Inflammatory macrophage treated with lipopolysaccharide for 4 hours (primary cell): Measurements from ENCODE around the gene SAMD11.

Experiments
- DNase-seq: peaks from one replicate; pipeline ENCODE4 v3.0.0-alpha.2; 2020

The SAMD11 gene

GRCh38 chr1:947958-948357 is 24.2 kb downstream of the SAMD11 start:
- no peak for DNase-seq

GRCh38 chr1:950268-950667 is 26.5 kb downstream of the SAMD11 start:
- no peak for DNase-seq

GRCh38 chr1:950881-951280 is 27.2 kb downstream of the SAMD11 start:
- DNase-seq, result no peak

GRCh38 chr1:951364-951763 is 27.6 kb downstream of the SAMD11 start:
- DNase-seq, result no peak

GRCh38 chr1:952201-952600 is 28.5 kb downstream of the SAMD11 start:
- no peak for DNase-seq

- DNase-seq, result no peak
Measured at GRCh38 chr1:952603-953002, 28.9 kb downstream of the SAMD11 start.

- no peak for DNase-seq
Measured at GRCh38 chr1:953524-954320, 30.0 kb downstream of the SAMD11 start.

GRCh38 chr1:954927-955326 is 31.2 kb downstream of the SAMD11 start:
- DNase-seq, result no peak

- no peak for DNase-seq
Measured at GRCh38 chr1:955474-955873, 31.8 kb downstream of the SAMD11 start.

- no peak for DNase-seq
Measured at GRCh38 chr1:956636-957035, 32.9 kb downstream of the SAMD11 start.

- DNase-seq, result peak; percentile 88
Measured at GRCh38 chr1:958823-959730, 35.4 kb downstream of the SAMD11 start, which contains the start of gene NOC2L. NOC2L (minus strand) TSS chr1:959256; CDS start chr1:959240, 16 bp downstream.

GRCh38 chr1:959731-960362 is 36.1 kb downstream of the SAMD11 start:
- no peak for DNase-seq

- peak; percentile 70 for DNase-seq
Measured at GRCh38 chr1:960363-961131, 36.8 kb downstream of the SAMD11 start, which contains the start of gene KLHL17. KLHL17 (plus strand) TSS chr1:960584; CDS start chr1:960694, 110 bp downstream.

GRCh38 chr1:961132-961669 is 37.5 kb downstream of the SAMD11 start:
- DNase-seq, result no peak

- no peak for DNase-seq
Measured at GRCh38 chr1:962381-963300, 38.9 kb downstream of the SAMD11 start.

GRCh38 chr1:963301-963651 is 39.6 kb downstream of the SAMD11 start:
- no peak for DNase-seq

GRCh38 chr1:963746-964525 is 40.2 kb downstream of the SAMD11 start:
- DNase-seq, result no peak

- no peak for DNase-seq
Measured at GRCh38 chr1:964691-965525, 41.2 kb downstream of the SAMD11 start.

GRCh38 chr1:965526-966134 is 41.9 kb downstream of the SAMD11 start:
- no peak for DNase-seq
